Ovary (tissue), 3 donors: Measurements from ENCODE around the gene BMI1.

Experiments
- CTCF ChIP-seq, 3 donors: fragments of 450-650 bp in 2 of 3; fragments of 200-600 bp in 1 of 3; IDR thresholded peaks; one replicate each; pipeline versions ENCODE4 v1.5.1 to v1.8.0; 2016 to 2022; ENCODE audit warnings: antibody characterized with exemption in 3 of 3, mild to moderate bottlenecking in 1 of 3
- EP300 ChIP-seq: sonication (generic); formaldehyde crosslinking; IDR thresholded peaks from one replicate; pipeline ENCODE4 v1.6.1; 2017; ENCODE audit warnings: antibody characterized with exemption
- POLR2A ChIP-seq: fragments of 450-650 bp; IDR thresholded peaks from one replicate; pipeline ENCODE4 v1.6.1; 2017; ENCODE audit warnings: antibody characterized with exemption, mild to moderate bottlenecking, moderate library complexity
- donor health status: DM: no; HTN: no; CAD: no.

DNA sequence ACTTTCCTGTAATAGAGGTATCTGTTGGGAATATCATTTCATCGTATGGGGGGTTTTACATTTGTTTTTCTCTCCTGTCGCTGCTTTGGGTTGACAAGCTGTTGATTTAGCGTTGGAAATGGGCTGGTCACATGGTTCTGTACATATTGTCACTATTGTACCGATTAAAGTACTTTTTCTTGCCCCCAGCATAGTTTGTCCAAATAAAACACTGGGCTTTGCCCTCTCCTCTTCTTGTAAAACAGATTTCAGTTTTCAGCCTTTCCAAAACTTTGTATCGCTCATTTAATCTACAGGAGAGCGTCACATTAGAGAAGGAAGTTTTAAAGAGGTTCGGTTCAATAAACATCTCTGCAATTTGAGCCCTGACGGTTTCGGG, 4.0 kb downstream of the BMI1 start:
- TF ChIP-seq CTCF (IDR thresholded peaks at IDR 0.05) (no peak), POLR2A (no peak), EP300 (no peak)
